Erythroblast (primary cell): ENCODE measurements around the gene PPM1M.

Experiments used
- GATA1 ChIP-seq: IDR thresholded peaks from 2 replicates; pipeline ENCODE4 v1.6.1; 2011; ENCODE audit warnings: low read depth, mild to moderate bottlenecking, control low read depth, low read length, moderate library complexity
- POLR2A ChIP-seq: IDR thresholded peaks from 2 replicates; pipeline ENCODE4 v1.6.1; 2011; ENCODE audit warnings: mild to moderate bottlenecking, low read length

DNA sequence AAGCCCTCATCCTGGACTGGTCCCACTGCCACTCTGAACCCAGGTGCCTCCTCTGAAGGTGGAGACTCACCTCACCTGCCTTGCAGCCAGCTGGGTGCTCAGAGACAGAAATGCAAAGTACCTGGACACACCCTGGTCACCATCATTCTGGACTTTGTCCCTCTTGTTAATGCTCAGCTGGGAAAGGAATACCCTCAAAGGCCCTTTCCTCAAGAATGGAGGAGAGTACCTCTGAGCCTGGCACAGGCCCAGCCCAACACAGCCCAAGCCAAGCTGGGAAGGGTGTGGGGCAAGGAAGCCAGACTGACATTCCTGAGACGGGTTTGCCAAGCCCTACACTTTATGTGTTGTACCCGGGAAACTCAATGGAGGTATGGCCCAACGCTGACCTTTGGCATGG, 48.6 kb upstream of the PPM1M start:
- no peak for TF ChIP-seq POLR2A
- no peak for TF ChIP-seq GATA1
